PC-3 (cell line): ENCODE measurements around the gene TUBB6.

Source experiments
- CTCF ChIP-seq: fragments of 300-600 bp; sonication (generic); conservative IDR thresholded peaks from 2 replicates; pipeline ENCODE4 v1.5.1; 2017; ENCODE audit warnings: antibody characterized with exemption, low read depth, mild to moderate bottlenecking, low read length
- EZH2 ChIP-seq: fragments of 300-600 bp; sonication (generic); IDR thresholded peaks from one replicate; pipeline ENCODE4 v1.6.1; 2017; ENCODE audit warnings: antibody characterized with exemption, mild to moderate bottlenecking, low read length; ENCODE audit not compliant: unreplicated experiment

GRCh38 chr18:12313530-12314245 lies 5.6 kb downstream of the TUBB6 start:
- TF ChIP-seq CTCF, result no peak
- no peak for TF ChIP-seq EZH2
